GM21576 (cell line): ENCODE measurements around the gene ANKMY1.

Source experiments
- ATAC-seq: cut with Tn5 transposase; IDR thresholded peaks from one replicate; pipeline ENCODE4 v1.9.1; 2021; ENCODE audit warnings: mild to moderate bottlenecking, moderate library complexity; ENCODE audit not compliant: unreplicated experiment

The ANKMY1 gene, protein sequence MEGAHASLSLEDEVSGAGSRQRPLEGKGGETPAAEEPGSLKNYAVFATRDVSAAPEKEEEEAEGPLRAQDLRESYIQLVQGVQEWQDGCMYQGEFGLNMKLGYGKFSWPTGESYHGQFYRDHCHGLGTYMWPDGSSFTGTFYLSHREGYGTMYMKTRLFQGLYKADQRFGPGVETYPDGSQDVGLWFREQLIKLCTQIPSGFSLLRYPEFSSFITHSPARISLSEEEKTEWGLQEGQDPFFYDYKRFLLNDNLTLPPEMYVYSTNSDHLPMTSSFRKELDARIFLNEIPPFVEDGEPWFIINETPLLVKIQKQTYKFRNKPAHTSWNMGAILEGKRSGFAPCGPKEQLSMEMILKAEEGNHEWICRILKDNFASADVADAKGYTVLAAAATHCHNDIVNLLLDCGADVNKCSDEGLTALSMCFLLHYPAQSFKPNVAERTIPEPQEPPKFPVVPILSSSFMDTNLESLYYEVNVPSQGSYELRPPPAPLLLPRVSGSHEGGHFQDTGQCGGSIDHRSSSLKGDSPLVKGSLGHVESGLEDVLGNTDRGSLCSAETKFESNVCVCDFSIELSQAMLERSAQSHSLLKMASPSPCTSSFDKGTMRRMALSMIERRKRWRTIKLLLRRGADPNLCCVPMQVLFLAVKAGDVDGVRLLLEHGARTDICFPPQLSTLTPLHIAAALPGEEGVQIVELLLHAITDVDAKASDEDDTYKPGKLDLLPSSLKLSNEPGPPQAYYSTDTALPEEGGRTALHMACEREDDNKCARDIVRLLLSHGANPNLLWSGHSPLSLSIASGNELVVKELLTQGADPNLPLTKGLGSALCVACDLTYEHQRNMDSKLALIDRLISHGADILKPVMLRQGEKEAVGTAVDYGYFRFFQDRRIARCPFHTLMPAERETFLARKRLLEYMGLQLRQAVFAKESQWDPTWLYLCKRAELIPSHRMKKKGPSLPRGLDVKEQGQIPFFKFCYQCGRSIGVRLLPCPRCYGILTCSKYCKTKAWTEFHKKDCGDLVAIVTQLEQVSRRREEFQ

GRCh38 chr2:240557808-240558207 lies at the start of gene ANKMY1:
Gene ANKMY1, minus strand, starts transcription at chr2:240557988. Its CDS starts 653 bp downstream, at chr2:240557335.
- no peak for ATAC-seq

DNA sequence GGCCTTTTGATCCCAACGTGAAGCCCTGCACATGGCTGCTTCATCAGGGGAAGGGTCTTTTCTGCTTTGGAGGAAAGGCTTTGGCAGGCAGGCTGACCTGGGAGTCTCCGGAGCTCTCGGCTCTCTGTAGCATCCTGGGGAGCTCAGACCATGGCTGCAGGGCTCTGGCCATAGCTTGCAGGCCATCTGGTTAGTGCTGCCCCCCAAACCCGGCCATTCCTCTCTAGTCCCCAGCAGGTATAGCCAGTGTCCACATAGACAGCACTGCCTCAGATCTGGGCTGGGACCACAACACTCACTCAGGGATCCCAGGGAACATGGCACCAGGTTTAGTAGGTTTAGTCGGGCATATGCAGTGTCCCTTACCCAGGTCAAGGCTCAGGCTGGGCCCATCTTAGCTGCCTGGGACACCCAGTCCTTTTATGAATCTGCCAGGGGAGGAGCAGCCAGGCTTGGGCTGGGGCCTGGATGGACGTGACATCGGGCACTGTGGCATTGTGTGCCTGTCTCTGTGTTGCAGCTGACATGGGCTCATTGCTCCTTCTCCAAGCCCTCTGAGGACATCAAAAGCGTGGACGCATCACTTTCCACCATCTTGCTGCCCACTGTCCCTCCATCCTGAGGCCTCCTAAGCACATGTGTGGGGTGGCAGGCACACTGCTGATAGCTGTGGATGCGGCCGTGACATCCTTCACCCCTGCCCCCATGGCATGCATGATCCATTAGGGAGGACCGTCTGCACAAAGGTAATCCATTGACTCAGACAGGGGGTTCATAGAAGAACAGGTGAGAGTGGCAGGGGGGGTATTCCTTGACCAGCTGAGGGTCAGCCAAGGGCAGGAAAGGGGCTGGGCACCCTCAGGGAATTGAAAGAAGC lies 48.3 kb upstream of the ANKMY1 start:
- ATAC-seq: no peak

DNA sequence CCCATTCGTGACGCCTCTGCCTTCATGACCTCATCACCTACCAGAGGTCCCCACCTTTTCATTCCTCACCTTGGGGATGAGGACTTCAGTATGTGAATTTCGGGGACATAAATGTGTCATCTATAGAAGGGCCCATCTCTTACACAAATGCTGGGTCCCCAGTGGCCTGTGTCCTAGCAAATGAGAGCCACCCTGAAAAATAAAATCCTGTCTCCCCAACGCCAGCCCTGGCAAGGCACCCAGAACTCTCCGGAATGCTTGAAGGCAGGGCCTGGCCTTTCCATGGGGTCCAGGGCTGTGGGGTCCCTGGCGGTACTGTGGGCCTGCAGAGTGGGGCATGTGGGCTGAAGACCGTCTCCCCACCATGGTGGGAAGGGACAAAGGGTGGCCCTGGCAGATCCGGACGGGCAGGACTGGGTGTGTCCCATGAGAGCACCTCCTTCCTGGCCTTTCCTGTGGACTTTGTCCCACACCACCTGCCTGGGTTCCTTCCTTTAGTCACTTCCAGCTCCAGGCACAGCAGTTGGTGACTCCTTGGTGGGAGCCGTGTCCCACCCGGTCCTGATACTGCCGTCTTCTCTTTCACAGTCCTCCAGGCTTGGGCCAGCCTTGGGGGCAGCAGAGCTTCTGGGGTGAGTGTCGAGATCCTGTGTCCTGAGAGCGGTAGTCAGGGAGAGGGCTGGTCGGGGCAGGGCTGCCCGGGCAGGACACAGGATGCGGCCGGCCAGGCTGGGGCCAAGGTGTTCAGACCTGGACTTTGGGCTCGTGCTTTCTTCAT lies 47.3 kb upstream of the ANKMY1 start:
- ATAC-seq: no peak

DNA sequence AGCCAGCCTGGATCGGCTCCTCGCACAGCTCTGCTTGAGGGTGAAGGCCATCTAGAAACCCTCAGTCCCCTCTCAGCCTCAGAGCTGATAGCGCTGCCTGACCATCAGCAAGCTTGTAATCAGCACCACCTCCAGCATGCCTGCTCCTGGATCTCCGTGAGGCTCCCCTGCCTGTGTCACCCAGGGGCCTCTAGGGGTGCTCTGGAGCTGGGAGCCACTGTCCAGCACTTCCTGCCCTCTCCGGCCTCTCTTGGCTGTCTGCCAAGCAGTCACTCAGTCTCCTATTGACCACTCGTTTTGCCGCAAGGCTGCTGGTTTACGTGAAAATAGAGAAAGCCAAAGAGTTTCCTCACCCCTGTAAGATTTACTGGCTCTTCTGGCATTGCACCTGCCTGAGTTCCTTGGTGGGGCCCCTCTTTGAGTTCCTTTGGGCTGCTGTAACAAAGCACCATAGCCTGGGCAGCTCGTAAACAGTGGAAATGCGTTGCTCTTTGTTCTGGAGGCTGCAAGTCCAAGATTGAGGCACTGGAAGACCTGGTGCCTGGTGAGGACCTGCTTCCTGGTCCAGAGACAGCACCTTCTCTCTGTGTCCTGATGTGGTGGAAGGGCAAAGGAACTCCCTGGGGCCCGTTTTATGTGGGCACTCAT lies 46.6 kb upstream of the ANKMY1 start:
- ATAC-seq: no peak

- no peak for ATAC-seq
These were observed 46.1 kb upstream of the ANKMY1 start for GRCh38 chr2:240603846-240604245.

DNA sequence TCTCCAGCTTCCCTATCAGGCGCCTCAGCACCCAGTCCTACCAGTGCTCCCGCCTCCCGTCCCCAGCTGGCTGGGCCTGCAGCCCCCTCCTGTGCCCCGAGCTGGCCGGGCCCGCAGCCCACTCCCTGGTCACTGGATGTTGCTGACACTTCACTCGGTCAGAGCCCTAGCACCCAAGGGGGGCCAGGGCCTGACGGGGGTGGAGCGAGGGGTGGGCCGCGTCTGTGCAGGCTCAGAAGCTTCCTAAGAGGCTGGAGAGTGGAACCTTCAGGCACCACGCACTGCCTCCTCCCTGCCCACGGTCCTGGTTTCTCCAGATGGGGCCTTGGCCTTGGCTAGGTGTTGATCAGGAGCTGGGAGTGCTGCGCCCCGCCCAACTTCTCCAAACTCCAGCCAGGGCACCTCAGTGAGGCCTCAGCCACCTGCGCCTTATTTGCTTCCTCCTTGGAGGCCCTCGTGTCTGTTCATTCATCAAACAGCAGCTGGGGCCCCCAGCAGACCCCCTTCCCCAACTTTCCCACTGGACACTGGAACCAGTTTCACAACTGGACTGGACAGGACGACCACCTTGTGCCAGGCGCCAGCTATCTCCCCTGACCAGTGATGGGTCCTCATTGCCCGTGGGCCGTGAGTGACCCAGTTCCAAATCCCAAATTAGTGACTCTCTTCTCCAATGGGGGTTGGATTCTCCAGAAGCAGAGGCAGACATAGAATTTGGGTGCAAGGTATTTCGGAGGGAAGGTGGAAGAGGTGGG lies 45.5 kb upstream of the ANKMY1 start:
- ATAC-seq: no peak

DNA sequence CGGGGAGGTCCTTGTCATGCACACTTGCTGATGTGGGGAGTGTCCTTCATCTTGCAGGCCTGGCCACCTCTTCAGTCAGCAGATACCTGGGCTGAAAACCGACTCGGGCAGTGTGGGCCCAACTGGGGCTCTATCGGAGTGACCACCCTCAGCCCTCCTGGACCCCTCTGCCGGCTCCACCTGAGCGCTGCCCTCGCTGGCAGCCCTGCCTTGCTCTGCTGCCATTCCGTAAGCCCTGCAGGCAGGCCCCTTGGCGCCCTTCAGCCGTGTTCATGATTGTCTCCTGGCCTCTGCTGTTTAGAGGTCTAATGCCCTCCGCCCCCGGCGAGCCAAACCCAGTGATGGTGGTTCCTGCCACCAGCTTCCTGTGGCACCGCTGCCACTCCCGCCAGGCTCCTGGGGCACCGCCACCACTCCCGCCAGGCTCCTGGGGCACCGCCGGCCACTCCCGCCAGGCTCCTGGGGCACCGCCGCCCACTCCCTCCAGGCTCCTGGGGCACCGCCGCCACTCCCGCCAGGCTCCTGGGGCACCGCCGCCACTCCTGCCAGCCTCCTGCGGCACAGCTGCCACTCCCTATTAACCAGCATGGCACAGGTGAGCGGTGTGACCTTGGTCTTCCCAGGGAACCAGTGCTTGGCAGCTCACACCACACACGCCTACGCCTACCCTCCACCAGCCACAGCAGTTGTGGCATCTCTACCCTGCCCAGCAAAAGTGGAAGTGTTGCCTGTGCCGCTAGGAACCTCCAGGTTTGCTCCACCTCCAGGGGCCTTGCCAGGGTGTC lies 44.7 kb upstream of the ANKMY1 start:
- no peak for ATAC-seq

DNA sequence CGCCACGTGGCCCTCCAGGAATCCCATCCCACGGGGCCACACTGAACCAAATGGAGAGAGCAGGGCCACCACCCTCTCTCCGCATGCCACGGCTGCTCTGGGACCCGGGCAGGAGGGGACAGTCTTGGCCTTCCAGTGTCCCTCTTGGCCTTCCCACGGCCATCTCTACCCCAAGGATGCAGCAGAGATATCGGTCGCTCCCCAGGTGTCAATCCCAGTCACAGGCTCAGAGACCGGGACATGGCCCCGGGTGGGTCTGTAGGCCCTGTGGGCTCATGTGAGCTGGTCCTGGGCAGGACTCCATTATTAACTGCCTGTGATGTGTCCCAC lies 44.0 kb upstream of the ANKMY1 start:
- ATAC-seq: no peak

GRCh38 chr2:240601061-240601830 lies 43.5 kb upstream of the ANKMY1 start:
- ATAC-seq: no peak

- ATAC-seq: no peak
These were observed 42.7 kb upstream of the ANKMY1 start for GRCh38 chr2:240600451-240600961.

GRCh38 chr2:240599141-240599583 lies 41.4 kb upstream of the ANKMY1 start:
- ATAC-seq: no peak

DNA sequence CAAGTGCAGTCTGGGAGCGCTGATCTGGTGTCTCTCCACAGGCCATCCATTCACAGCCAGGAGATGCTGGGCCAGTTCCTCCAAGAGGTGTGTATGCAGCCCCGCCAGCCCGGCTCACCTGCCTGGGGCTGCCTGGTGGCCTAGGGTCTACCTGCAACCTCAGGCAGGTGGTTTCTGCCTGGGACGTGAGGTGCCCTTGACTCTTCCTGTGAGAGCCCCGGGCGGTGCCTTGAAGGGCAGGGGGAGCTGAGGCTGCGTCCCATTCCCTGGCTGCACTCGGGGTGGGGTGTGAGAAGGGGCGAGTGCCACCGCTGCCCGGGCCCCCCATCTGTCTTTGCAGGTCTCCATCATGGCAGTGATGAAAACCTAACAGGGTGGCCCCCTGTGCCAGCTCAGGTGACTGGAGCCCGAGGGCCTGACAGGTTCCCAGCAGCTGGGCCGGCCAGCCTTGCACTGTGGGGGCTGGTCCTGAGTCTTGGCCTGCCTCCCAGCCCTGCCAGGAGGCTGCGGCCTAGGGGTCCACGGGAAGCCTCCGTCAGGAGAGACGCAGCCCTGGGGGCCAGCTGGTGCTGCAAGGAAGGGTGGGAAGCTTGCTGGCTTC lies 40.6 kb upstream of the ANKMY1 start:
- ATAC-seq: no peak

DNA sequence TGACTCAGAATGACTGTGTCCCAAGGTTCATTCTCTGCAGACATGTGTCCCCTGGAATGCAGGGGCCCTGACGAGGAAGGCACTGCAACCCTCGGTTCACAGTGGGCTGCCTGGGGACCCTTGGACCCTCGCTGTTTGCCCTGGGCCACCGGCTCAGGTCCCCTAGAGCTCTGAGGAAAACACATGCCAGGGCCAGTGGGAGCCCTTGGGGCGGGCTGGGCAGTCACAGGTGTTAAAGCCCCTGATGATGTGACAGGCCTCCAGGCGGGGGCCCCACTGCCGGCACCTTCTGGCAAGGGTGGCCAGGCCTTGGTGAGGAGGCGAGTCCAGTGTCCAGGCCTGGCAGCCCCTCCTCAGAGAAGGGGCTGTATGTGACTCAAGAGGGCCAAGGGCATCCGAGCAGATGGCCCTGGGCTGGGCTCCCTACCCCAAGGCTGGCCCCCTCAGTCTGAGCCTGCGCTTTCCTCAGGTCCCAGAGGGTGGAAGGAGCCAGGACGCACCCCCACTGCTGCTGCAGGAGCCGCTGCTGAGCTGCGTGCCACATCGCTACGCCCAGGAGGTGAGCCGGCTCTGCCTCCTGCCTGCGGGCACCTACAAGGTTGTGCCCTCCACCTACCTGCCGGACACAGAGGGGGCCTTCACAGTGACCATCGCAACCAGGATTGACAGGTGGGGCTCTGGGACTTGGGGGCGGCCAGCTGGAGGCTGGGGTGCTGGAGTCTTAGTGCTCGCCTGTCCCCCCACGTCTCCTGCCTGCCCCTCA lies 39.8 kb upstream of the ANKMY1 start:
- no peak for ATAC-seq

DNA sequence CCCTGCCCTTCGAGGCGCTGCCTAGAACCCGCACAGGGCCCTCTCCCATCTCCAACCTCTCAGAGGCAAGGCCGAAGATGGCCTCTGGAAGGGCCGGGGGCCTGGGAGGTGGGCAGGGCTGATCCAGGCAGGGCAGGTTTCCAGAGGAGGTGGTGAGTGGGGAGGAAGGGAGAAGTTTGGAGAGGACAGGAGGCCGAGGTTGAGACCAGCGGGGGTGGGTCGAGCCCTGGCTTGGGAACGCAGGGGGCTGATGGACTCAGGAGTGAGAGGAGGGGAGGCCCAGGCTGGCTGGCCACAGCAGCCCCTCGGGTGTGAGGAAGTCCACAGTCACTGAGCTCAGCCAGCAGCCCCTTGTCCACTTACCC lies 39.2 kb upstream of the ANKMY1 start:
- no peak for ATAC-seq

- no peak for ATAC-seq
These were observed 38.7 kb upstream of the ANKMY1 start for GRCh38 chr2:240596491-240596931.

DNA sequence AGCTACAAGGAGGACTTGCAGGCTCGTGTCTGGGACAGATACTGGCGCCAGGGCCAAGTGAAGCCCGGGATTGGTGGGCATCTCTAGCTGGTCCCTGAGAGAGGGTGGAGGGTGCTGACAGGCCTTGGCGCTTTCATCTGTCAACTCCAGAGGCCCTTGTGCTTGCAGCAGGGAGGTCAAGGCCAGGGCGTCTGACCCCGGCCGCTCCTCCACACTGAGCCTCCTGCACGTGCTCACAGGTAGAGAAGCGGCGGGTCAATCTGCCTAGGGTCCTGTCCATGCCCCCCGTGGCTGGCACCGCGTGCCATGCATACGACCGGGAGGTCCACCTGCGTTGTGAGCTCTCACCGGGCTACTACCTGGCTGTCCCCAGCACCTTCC lies 38.3 kb upstream of the ANKMY1 start:
- no peak for ATAC-seq
